HG03196 (cell line): ENCODE measurements around the gene FGGY.
"Not testable (repeated sequence)": the region's sequence is repeated elsewhere in the genome, so short reads cannot be mapped to it uniquely, and the experiment has no call there.

Experiments used
- ATAC-seq: cut with Tn5 transposase; IDR thresholded peaks from one replicate; pipeline ENCODE4 v1.9.1; 2021; ENCODE audit not compliant: unreplicated experiment

FGGY gene

GRCh38 chr1:59288046-59288445 is 8.8 kb upstream of the FGGY start:
- no peak for ATAC-seq

DNA sequence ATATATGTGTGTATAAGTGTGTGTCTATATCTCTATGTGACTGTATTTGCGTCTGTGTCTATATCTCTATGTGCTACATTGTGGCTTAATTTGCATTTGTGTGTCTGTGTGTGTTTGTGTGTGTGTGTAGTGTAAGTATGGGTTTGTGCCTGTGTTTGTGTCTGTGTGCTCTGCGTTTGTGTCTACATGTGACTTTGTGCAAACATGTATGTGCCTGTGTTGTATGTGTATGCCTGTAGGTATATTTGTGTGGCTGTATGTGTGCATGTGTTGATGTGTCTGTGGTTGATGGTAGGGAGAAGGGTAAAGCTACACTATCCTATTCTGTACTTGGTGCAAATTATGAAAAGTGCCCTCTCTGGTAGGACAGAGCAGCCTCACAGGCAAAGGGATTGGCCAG is 7.3 kb upstream of the FGGY start:
- ATAC-seq = no peak

DNA sequence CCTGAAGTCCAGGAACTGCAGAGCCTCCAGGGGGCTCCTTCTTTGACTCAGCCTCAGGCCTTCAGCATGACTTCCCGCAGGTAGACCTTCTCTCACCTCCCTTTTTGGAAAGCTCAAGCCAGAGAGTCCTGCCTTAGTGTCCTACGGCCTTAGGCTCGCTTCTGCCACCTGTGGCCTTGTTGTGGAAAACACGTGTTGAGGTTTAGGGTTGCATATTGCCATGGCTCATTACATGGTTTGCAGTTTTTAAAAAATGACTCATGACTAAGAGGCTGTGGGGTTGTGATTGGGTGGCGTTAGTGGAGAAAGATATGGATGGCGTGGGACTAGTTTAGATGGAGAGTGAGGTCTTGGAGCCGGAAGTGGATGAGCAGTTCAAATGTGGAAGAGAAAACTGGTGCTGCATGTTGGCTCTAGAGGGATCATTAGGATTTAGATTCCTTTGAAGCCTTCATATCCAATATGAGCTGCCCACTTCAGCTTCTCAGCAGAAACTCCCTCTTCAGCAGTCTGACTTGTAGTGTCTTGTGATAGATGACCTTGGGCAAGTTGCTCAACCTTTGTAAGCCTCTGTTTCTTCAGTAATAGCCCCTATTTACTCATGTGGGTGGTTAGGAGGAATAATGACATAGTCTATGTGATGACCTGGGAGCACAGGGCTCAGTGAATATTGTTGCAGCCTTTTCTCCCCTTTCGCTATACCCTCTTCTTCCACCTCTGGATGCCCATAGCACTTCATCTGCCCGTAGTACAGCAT is 6.5 kb upstream of the FGGY start:
- peak; percentile 58 for ATAC-seq

DNA sequence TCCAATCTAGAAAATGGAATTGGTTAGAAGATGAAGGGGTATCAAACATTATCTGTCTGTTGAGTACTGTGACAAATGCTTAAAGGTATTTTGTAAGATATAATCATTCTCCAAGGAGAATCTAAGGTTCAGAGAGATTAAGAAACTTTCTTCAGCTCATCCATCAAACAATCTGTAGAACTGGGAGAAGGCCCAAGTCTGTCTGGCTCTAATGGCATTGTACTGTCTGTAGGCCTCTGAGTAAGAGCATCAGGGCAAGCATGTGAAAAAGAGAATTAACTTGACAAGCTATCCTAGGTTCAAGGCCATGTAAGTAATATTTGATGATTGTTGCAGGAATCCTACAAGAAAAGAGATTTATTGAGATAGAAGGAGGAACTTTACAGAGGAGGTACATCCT is 5.3 kb upstream of the FGGY start:
- ATAC-seq = no peak

DNA sequence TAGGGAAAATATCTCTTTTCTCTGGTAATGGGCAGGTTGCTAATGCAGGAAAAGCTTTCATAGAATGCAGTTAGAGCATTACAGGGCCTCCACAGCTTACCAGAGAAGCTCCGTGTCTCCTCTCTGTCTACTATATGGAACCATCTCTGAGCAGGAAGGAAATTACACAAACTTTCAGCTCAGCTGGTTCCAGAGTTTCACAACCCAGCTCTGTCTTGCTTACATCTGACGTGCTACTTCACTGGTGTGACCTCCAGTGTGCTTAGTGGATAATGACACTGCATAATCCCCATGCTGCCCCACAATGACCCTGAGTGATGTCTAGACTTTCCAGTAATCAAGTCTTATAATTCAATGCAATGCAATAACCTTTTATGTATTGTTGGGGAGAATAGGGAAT is 4.3 kb upstream of the FGGY start:
- no peak for ATAC-seq

- no peak for ATAC-seq
These were observed 3.7 kb upstream of the FGGY start for GRCh38 chr1:59293206-59293605.

DNA sequence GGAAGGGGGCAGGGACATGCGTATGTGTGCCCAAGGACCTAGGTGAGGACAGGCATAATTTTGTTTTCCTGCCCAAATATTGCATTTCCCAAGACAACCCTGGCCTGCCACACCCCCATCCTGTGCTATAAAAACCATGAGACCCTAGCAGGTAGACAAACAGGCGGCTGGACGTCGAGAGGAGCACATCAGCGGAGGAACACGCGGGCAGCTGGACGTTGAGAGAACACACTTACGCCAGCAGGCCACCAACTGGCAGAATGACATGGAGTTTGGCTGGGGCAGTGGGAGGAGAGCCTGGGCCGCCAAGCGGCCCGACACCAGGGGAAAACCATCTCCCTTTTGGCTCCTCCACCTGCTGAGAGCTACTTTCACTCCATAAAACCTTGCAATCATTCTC is 3.0 kb upstream of the FGGY start:
- no peak for ATAC-seq

GRCh38 chr1:59294423-59294822 is 2.5 kb upstream of the FGGY start:
- no peak for ATAC-seq

DNA sequence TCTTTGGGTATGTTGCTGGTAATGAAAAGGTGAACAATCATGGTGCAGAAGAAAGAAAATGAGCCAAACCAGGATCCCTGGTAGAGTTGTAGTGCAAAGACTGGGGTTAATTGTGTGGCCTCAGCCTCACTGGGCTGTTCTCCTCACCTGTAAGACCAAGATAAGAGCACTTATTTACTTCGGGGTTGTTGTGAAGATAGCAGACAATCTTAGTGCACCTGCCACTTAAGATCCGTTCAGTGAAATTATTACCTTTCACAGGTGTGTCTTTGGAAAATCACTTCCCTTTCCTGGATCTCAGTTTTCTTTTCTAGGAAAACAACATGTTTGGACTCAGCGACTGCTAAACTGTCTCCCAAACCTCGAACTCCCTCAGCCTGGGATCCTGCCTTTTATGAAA is 1.3 kb upstream of the FGGY start:
- ATAC-seq = no peak

DNA sequence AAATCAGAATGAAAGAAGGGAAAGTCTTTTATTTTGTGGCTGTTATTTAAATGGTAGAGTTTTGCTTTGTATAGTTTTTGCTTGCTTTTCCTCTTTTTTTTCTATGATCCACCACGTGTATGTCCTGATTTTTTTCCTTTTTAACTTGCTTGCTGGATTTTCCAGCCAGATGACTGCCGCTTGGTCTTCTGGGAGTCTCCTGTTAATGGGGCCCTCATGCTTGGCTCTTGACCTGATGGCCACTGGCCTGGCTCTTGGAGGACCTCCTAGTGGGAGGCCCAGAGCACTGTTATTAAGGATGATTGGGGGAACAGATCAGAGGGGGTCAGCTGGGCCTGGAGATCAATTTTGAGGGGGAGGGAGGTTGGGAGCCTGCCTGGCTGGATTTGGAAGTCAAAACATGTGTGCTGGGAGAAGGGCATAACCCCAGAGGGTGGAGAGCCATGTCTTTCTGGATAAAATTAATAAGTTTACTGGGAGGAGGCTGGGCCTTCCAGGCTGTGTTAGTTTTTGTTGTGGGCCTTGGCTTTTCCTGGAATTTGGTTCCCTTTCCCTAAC is 1.2 kb downstream of the FGGY start:
- ATAC-seq = no peak

- ATAC-seq = no peak
These were observed 1.9 kb downstream of the FGGY start for GRCh38 chr1:59298710-59299346.

GRCh38 chr1:59299670-59300069 is 2.8 kb downstream of the FGGY start:
- ATAC-seq = not testable (repeated sequence)

- ATAC-seq = no peak
These were observed 5.4 kb downstream of the FGGY start for GRCh38 chr1:59302297-59302696.

GRCh38 chr1:59302871-59303270 is 6.0 kb downstream of the FGGY start:
- ATAC-seq = no peak

DNA sequence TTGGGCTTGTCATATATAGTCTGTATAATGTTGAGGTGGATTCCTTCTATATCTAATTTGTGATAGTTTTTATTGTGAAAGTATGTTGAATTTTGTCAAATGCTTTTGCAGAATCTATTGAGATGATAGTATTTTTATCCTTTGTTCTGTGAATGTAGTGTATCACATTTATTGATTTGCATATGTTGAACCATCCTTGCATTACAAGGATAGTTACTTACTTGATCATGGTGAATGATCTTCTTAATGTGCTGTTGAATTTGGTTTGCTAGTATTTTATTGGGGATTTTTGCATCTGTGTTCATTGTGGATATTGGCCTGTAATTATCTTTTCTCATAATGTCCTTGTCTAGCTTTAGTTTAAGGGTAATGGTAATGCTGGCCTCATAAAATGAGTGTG is 8.3 kb downstream of the FGGY start:
- no peak for ATAC-seq

- no peak for ATAC-seq
These were observed 10.7 kb downstream of the FGGY start for GRCh38 chr1:59307591-59307990.

- ATAC-seq = no peak
These were observed 11.9 kb downstream of the FGGY start for GRCh38 chr1:59308839-59309238.

DNA sequence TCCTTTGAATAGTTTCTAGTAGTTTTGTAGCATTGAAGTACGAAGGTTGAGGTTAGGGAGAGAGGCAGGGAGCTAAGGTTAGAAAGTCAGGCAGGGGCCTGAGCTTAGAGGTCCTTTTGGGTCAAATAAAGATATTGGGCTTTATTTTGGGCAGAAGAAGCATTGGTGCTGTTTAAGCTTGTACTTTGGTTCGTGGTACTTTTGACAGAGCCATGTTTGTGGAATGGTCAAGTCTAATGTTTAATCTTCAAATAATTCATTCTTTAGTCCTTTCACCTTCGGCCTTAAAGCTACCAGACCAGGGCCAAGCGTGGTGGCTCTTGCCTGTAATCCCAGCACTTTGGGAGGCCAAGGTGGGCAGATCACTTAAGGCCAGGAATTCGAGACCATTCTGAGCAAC is 12.5 kb downstream of the FGGY start:
- no peak for ATAC-seq

GRCh38 chr1:59309795-59310548 is 13.1 kb downstream of the FGGY start:
- ATAC-seq = no peak

- no peak for ATAC-seq
These were observed 13.8 kb downstream of the FGGY start for GRCh38 chr1:59310549-59311250.
